NCI-H1092 treated with DMSO at 0.1 percent for 48 hours (cell line): ENCODE results near the gene PTPN23.
"Not testable (repeated sequence)": the region's sequence is repeated elsewhere in the genome, so short reads cannot be mapped to it uniquely, and the experiment has no call there.

ENCODE experiments used
- DNase-seq: peaks from one replicate; lab custom pipeline; 2025; lab: John Stamatoyannopoulos, UW

Gene PTPN23, protein sequence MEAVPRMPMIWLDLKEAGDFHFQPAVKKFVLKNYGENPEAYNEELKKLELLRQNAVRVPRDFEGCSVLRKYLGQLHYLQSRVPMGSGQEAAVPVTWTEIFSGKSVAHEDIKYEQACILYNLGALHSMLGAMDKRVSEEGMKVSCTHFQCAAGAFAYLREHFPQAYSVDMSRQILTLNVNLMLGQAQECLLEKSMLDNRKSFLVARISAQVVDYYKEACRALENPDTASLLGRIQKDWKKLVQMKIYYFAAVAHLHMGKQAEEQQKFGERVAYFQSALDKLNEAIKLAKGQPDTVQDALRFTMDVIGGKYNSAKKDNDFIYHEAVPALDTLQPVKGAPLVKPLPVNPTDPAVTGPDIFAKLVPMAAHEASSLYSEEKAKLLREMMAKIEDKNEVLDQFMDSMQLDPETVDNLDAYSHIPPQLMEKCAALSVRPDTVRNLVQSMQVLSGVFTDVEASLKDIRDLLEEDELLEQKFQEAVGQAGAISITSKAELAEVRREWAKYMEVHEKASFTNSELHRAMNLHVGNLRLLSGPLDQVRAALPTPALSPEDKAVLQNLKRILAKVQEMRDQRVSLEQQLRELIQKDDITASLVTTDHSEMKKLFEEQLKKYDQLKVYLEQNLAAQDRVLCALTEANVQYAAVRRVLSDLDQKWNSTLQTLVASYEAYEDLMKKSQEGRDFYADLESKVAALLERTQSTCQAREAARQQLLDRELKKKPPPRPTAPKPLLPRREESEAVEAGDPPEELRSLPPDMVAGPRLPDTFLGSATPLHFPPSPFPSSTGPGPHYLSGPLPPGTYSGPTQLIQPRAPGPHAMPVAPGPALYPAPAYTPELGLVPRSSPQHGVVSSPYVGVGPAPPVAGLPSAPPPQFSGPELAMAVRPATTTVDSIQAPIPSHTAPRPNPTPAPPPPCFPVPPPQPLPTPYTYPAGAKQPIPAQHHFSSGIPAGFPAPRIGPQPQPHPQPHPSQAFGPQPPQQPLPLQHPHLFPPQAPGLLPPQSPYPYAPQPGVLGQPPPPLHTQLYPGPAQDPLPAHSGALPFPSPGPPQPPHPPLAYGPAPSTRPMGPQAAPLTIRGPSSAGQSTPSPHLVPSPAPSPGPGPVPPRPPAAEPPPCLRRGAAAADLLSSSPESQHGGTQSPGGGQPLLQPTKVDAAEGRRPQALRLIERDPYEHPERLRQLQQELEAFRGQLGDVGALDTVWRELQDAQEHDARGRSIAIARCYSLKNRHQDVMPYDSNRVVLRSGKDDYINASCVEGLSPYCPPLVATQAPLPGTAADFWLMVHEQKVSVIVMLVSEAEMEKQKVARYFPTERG (N-terminal part only)

DNA sequence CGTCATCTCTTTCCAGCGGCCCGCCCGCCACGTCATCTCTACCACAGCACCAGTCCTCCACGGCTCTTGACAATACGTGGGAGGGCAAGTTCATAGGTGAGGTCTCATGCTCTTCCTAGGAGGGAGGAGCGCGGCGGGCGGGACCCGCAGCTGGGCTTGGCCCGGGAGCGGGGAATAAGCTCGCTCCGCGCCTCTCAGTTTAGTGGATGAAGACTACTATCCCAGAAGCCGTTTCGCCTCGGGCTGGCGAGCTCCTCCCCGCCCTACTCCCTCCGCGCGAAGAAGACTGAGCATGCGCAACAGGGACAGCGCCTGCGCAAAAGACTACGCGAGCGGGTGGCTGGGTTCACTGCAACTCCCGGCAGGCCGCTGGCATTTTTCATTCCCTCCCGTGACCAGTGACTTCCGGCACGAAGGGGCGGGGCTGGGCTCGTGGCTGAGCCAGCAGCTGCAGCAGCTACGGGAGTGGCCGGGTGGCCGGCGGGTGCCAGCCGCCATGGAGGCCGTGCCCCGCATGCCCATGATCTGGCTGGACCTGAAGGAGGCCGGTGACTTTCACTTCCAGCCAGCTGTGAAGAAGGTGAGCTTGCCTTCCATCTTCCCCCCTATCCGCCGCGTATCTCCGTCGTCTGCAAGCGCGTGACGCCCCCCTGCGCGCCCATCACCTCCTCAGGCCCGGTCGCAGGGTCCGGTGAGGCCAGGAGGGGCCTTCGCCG lies at the start of gene PTPN23:
Gene PTPN23, plus strand, starts transcription at position 421 of the 716 bp plus-strand sequence. Its CDS starts 76 bp downstream, at position 497.
- DNase-seq, result peak; percentile 97

DNA sequence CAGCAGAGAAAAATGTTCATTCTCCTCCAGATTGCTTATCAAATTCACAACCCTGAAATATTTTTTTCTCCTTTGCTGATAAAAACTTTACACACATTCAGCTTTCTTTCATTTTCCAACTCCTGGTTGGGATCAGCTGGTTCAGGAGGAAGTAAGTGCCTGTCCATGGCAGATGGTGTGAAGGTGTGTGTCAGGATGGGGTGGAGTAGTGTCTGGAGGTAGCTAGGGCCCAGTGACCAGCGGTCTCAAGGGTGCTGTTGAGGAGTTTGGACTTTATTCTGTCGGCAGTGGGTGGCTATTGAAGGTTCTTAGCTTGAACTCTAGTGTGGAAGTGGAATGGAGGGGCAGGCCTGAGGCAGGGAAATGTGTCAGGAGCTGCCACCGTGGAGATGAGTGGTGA lies 46.9 kb upstream of the PTPN23 start:
- DNase-seq, result no peak

DNA sequence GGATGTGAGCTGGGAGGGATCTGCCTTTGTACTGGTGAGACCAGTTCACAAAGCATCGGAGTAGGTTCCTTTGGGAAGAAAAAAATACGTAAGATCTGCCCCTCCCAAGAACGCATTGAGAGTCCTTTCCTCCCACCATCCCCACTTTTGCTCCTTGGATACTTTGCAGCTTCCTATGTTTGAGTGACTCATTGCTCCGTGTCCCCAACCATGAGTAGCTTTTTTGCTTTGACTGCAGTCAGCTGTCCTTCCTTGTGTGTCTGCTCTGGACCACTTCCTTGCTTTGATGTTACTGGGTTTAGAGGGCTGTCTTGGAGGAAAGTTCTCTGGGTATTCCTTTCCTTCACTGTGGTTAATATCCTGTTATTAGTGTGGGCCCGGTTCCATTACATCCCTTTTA lies 43.2 kb upstream of the PTPN23 start:
- DNase-seq, result no peak

DNA sequence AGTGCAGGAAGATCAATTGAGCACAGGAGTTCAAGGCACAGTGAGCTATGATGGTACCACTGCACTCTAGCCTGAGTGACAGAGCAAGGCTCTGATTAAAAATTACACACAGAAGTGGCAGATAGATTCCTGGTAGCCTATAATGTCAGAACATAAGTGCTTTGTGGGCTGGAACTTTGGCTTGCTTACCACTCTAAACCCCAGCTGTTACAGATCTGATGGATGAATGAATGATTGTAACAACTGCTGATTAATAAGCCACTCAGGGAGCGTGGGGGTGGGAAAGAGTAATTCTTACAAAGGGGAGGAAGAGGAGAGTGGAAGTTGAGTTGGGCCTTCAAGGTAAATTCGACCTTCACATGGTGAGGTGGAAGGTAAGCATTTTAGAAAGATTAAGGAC lies 40.9 kb upstream of the PTPN23 start:
- no peak for DNase-seq

DNA sequence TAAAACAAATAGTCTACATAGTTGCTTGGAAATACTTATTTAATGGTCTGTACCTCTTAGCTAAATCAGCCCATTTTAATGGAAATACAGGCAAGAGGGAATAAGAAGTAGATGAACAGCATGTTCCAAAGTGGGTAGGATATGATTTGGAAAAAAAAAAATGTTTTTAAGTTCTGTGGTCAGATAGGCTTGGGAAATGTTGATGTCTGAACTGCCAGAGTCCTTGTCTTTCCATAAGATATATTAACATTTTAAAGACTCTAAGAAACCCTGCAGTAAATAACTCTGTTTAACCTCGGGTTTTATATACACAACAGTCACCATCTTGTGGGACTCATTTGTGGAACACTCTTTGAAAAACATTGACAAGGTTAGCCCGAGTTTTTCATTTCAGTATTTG lies 40.0 kb upstream of the PTPN23 start:
- DNase-seq, result no peak

DNA sequence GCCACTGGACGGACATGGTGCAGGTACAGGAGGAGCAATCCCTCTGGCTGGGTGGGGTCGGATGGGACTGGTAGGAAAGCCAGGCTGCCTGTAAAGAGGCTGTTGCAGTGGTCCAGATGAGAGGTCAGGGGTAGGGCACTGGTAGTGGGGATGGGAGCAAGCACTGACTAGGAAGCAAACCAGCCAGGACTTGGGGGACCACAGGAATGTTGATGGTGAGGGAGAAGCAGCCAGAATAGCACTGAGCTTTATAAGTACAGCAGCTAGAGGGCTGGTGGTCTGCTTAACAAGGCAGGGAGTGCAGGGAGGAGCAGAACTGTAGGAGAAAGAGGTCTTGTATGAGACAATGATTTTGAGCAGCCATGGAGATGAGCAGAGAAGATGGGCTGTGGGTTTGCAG lies 38.7 kb upstream of the PTPN23 start:
- DNase-seq, result no peak

DNA sequence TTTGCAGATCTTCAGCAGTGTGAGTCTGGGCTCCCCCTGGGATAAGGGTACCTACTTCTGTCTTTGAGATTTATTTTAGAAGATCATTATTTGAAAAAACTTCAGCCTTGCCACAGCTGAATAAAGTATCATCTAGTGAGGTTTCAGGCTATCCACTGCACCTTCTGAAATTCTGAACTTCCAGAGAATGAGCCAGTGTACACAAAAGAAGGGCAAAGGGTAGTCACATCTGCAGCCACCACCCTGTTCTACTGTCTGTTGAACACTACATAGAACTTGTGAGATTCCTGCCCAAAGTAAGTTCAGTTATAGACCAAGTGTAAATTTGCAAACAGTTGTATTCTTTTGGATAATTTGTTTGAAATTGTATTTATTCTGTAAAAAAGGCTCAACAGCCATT lies 38.0 kb upstream of the PTPN23 start:
- no peak for DNase-seq

DNA sequence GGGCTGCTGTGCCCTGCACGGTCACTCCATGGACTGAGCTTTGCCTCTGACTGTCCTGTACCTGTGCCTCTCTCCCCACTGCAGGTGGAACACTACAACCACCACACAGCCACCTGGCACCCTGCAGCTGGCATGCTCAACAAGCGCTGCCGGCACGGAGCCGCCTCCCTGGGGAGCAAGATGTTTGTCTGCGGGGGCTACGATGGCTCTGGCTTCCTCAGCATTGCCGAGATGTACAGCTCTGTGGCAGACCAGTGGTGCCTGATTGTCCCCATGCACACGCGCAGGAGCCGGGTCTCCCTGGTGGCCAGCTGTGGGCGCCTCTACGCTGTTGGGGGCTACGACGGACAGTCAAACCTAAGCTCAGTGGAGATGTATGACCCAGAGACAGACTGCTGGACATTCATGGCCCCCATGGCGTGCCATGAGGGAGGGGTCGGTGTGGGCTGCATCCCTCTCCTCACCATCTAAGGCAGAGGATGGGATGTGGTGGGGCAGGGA lies 37.3 kb upstream of the PTPN23 start:
- no peak for DNase-seq

DNA sequence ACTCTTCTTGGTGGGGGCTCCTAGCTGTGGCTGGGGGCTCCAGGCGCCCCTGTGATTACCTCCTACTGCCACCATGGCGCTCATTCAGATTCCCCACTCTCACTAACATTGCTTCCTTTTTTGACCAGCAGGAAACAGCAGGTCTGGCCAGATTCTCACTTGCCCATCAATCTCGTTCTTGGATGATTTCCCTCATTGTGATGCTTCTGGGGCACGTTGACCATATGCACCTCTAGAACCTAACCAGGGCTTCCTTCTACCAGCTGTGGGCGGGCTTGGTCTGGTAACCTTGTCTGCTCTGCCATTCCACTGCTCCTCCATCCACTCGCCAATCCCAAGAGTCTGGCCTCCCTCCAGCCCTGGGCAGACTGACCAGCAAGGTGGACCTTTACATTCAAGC lies 35.9 kb upstream of the PTPN23 start:
- no peak for DNase-seq

DNA sequence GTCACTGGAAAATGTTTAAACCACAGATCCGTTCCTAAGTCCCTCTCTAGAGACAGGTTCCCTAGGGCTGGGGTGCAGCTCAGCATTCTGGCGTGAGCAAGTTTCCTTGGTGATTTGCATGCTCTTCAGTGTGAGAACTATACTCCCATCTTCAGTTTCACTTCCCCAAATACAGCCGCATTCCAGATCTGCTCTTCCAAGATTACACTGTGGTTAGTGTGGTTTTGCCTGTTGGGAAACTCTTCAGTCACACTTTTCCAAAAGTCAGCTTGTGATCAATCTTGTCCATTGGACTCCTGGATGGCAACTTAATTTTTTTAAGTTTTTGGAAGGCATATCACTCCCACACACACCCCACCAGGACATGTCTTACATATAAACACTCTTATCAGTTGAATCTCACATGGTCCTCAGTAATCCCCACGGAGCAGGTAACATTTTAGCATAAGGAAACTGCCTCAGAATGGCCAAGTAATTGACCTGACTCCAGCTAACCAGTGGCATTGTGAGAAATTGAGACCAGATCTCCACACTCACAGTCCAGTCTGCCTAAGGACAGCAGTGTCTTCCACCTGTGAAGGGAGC lies 33.5 kb upstream of the PTPN23 start:
- DNase-seq, result no peak

DNA sequence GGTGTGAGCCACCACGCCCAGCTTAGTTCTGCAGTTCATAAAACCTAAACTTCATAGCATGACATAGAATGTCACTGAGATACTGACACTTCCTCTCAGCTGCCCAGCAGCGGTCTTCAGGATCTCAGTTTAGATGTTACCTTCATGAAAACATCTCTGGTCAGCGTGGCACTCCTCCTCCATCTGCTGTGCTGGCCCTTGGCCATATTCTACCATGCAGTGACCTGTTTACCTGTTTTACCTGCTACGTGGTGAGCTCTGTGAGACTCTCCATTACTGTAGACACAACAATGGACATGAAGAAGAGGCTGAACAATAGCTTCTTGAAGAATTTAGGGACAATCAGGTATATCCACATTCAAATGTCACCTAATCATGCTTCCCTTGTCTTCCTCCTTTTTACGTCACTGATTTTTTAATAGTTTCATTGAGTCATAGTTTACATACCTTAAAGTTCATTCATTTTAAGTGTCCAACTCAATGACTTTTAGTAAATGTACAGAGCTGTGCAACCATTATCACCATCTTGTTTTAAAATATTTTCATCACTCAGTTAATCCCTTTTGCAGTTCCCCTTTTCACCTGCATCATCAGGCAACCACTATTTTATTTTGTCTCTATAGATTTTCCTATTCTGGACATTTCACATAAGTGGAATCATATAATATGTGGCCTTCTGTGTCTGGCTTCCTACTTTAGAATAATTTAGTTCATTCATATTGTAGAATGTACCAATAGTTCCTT lies 32.2 kb upstream of the PTPN23 start:
- no peak for DNase-seq

DNA sequence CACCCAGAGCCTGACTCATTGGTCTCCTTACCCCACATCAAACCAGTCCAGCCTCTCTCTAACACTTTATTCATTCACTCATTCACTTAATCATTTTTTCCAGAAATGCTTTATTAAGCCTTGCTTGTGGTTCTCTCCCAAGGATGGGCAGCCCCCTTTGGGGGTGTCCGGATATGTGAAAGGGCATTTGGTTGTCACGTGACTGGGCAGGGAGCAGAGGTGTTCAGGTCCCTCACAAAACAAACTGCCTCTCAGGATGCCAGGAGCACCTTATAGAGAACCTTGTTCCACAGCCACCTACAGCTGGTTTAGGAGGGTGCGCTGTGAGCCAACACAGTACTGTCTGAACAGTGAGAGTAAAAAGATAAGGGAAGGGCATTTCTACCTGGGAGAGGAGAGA lies 25.8 kb upstream of the PTPN23 start:
- DNase-seq, result no peak

DNA sequence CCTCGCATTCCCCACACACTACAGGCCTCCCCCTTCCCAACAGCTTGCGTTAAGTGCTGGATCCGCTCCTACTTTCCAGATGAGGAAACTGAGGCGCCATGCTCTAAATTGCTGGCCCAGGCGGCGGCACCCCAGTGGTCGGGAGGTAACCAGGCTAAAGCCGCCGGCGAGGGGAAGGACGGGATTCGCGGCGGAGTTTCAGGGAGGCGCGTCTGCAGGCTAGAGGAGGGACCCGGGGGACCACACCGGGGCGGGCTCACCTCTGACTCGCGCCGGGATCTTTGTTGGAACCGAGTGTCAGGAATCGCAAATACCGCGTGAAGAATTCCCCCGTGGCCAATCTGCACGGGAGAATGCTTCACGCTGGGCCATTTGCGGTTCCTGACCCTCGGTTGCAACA lies 24.6 kb upstream of the PTPN23 start:
- no peak for DNase-seq

DNA sequence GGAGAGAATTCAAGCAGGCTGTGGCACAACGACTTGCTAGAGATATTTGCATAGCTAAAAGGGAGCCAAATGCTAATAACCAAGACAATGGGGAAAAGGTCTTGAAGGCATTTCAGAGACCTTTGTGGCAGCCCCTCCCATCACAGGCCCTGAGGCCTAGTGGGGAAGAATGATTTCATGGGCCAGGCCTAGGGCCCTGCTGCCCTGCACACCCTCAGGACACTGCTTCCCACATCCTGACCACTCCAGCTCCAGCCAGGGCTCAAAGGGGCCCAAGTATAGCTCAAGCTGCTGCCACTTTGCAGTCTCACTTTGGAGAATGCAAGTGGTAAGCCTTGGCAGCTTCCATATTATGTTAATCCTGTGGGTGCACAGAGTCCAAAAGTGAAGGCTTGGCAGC lies 21.5 kb upstream of the PTPN23 start:
- no peak for DNase-seq

DNA sequence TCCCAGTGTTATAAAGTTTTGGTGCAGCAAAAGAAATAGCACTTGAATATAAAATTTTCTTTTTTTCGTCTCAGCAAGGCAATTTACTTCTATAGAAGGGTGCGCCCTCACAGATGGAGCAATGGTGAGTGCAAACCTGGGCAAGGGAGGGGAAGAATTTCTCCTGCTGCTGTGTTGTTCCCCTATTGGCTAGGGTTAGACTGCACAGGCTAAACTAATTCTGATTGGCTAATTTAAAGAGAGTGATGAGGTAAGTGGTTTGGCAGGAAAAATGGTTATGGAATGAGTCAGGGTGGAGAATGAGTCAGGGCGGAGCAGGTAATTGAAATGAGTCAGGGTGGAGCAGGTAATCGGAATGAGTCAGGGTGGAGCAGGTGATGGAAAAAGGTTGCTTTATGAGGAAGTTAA lies 20.7 kb upstream of the PTPN23 start:
- not testable (repeated sequence) for DNase-seq

DNA sequence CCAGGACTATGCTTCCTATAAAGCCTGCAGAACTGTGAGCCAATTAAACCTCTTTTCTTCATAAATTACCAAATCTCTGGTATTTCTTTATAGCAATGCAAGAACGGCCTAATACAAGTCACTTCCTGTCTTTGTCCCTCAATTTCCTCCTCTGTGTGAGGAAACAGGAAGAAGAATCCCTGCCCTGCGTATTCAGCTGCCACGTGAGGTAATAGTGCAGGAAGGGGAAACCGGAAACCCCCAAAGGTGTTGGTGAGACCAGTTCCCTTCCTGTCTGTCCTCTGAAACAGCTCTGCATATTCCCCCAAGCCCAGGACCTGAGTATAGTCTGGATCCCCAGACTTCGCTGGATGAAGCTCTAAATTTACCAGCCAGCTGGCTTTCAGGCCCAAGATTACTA lies 18.1 kb upstream of the PTPN23 start:
- DNase-seq, result no peak

DNA sequence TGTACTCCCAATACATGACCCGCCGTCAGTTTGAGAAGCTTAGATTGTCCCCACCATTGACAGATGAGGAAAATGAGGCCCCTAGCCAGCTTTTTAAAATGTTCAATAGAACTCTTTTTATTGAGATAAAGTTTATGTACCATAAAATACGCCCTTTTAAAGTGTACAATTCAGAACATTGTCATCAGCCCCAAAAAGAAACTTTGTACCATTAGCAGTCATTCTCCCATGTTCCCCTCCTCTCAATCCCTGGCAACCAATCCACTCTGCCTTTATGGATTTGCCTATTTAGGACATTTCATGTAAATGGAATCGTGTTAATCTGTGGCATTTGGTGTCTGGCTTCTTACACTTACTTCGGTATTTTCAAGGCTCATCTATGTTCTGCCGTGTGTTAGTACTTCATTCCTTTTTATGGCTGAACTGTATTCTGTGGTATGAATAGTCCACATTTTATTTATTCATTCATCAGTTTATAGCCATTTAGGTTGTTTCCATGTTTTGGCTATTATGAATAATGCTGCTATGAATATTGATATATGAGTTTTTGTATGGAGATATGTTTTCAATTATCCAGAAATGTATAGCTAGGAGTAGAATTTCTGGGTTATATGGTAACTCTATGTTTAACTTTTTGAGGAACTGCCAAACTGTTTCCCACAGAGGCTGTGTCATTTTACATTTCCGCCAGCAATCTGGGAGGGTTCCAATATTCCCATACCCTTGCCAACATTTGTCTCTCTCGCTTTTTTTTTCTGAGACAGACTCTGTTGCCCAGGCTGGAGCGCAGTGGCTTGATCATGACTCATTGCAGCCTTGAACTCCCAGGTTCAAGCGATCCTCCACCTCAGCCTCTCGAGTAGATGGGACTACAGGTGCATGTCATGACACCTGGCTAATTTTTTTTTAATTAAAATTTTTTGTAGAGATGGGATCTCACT lies 15.3 kb upstream of the PTPN23 start:
- no peak for DNase-seq

DNA sequence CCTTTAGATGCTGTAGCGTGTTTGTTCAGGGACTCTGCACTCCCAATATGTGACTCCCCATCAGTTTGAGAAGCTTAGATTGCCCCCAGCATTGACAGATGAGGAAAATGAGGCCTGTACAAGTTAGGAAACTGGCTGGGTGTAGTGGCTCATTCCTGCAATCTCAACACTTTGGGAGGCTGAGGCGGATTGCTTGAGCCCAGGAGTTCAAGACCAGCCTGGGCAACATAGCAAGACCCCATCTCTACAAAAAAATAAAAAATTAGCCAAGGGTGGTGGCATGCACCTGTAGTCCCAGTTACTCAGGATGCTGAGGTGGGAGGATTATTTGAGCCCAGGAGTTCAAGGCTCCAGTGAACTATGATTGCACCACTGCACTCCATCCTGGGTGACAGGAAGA lies 14.0 kb upstream of the PTPN23 start:
- no peak for DNase-seq

DNA sequence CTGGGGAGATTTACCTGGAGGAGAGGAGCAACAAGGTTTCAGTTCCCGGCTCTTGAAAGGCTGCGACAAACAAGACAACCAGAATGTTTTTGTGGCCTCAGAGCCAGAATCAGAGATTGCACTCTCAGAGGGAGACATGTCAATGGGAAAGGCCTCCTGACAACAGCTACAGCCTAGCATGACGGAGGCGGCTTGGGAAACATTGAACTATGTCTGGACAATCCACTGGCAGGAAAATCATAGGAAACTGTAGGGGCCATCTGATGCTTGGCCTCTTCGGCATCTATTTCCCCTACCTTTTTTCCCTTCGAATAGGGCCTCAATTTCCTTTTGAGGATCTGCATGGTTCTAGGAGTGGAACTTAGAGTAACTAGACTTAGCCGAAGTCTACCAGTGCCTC lies 13.2 kb upstream of the PTPN23 start:
- no peak for DNase-seq
